22Rv1 (cell line): ENCODE results near the gene RABGAP1L.

Source experiments
- H3K27ac ChIP-seq: fragments of 450-650 bp; 2 replicates; pipeline ENCODE4 v1.5.1; 2017
- ZFX ChIP-seq: fragments of 450-650 bp; IDR thresholded peaks from 2 replicates; pipeline ENCODE4 v1.6.1; 2017; ENCODE audit warnings: antibody characterized with exemption, borderline replicate concordance
- TF ChIP-seq, protein P1 (sequence below): fragments of 450-650 bp; IDR thresholded peaks from 2 replicates; pipeline ENCODE4 v1.5.1; 2017; ENCODE audit warnings: mild to moderate bottlenecking

The RABGAP1L gene

DNA sequence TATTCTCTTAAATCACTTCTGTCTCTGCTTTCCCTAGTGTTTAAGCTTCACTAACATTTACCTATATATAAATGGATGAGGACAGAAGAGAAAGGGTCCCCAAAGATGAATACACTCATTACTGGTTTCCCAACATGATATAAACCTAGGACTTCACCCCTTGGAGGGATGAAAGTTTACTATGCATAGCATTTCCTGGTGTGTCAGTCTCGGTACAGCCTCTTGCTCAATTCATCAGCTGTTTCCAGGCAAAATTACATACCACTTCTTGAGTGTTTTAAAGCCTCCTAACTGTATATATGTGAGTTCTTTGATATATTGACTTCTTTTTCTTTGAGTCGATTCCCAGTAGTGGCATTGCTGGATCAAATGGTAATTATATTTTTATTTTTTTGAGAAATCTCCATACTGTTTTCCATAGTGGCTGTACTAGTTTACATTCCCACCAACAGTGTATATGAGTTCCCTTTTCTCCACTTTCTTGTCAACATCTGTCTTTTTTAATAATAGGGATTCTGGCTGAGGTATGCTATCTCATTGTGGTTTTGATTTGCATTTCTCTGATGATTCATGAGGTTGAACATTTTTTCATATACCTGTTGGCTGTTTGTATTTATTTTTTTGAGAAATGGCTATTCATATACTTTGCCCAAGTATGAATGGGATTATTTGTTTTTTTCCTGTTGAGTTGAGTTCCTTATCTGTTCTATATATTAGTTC lies 581.1 kb downstream of the RABGAP1L start:
- TF ChIP-seq, protein P1, sequence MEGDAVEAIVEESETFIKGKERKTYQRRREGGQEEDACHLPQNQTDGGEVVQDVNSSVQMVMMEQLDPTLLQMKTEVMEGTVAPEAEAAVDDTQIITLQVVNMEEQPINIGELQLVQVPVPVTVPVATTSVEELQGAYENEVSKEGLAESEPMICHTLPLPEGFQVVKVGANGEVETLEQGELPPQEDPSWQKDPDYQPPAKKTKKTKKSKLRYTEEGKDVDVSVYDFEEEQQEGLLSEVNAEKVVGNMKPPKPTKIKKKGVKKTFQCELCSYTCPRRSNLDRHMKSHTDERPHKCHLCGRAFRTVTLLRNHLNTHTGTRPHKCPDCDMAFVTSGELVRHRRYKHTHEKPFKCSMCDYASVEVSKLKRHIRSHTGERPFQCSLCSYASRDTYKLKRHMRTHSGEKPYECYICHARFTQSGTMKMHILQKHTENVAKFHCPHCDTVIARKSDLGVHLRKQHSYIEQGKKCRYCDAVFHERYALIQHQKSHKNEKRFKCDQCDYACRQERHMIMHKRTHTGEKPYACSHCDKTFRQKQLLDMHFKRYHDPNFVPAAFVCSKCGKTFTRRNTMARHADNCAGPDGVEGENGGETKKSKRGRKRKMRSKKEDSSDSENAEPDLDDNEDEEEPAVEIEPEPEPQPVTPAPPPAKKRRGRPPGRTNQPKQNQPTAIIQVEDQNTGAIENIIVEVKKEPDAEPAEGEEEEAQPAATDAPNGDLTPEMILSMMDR: no peak
- no peak for TF ChIP-seq ZFX
- no peak overlapping the region for H3K27ac ChIP-seq

- TF ChIP-seq, protein P1: no peak
- TF ChIP-seq ZFX: no peak
- no peak overlapping the region for H3K27ac ChIP-seq
These were observed 583.7 kb downstream of the RABGAP1L start for GRCh38 chr1:174742805-174743653.

DNA sequence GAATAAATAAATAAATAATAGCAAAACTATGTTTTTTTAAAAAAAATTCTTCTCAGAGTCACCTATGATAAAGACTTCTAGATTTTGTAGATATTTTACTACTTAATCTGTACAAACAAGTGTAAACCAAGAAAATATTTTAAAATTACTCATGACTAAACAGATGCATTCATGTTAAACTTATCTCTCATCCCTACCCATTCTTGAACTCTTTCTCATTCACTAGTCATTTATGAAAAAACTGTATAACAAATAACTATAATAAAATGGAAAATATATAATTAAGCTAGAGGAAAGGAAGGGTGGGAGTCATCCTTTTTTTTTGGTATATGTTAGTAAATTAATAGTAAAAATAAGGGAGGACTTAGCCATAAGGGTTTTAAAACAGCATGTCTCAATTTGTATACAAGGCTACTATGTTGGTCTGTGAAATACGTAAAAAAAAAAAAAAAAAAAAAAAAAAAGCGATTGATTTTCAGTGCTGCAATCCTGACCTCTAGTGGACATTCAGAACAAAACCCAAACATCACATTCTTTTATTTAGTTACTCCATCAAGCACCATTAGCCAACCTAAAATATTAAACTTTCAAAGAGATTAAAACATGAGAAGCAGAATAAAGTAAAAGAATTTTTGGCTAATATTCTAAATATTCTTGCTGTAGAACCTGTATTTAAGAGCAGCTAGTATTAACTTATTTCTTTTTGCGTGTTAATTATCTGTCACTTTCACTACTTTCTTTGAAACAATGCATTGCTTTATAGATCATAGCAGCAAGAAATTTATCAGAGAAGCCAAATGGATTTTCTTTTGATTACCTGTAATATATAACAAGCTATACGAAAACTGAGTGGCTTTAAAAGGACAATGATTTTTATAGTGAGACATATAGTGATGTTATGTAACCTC lies 584.6 kb downstream of the RABGAP1L start:
- TF ChIP-seq, protein P1: peak; percentile 91
- no peak for TF ChIP-seq ZFX

DNA sequence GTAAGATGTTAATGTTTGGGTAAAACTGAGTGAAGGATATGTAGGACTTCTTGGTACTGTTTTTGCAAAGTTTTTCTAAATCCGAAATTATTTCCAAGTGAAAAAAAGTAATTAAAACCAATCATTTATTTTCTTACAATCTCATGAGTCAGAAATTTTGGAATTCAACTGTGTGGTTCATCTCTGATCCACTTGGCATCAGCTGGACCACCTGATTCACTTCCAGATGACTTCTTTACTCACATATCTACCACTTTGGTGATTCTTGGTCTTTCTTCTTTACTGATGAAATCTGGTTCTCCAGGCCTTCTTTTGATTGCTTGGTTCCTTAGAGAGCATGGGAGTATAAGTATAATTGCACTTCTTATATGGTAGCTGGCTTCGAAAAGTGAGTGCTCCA lies 585.6 kb downstream of the RABGAP1L start:
- TF ChIP-seq, protein P1: no peak
- no peak for TF ChIP-seq ZFX
- H3K27ac ChIP-seq: no peak overlapping the region

More for the DNA sequence above, 584.6 kb downstream of the RABGAP1L start:
- H3K27ac ChIP-seq: no peak overlapping the region

DNA sequence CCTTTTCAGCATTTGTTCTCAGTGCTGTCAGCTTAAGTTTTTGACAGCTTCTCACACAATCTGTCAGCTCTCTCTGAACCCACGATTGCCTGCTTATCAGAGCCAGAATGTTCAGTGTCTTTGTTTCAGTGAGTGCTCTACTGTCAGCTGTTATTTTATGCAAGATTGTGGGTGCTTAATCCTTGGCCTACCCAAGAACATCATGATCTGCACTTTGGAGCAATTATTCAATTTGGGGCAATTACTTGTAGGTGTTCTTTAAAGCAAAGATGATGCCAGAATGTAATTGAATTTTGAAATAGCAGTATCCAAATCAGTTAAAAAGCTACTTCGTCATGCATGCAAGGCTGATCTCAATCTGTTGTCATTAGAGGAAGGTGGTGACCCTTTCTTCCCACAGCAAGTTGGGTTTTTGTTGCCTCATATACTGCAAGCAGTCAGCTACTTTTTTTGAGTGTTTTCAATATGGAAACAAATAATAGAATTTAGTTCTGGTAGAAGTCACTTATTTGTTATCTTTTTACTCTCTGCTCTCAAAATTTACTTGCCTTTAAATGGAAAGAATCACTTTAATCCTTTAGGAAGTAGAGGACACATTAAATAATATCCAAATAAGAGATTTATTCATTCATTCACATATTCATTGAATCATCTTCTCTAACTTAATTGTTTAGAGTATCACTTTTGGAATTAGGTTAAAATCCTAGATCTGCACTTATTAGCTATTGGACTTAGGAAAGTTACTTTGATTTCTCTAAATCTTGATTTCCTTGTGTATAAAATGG lies 586.9 kb downstream of the RABGAP1L start:
- no peak for TF ChIP-seq ZFX
- TF ChIP-seq, protein P1: no peak
- no peak overlapping the region for H3K27ac ChIP-seq

DNA sequence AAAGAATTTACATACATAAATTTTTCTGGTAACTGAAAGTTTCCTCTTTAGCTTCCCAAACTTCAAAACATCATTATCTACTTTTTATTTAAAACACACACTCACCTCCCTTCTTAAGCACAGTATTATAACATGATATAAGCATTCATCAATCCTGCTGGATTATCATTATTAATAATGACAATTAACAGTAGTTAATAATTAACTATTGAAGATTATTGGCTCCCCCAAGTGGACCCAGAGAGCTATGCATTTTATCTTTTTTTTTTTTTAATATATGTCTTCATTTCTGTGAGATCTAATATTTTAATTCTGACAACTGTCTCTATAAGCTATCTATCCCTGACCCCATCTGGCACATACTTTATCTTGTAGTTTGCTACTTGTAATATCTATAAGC lies 588.3 kb downstream of the RABGAP1L start:
- H3K27ac ChIP-seq: no peak overlapping the region
- TF ChIP-seq, protein P1: peak; percentile 57
- no peak for TF ChIP-seq ZFX
